ENCODE measurements around the gene BARD1.

GRCh38 chr2:214742119-214742518 is 67.4 kb downstream of the BARD1 start:
- no peak for TF ChIP-seq GABPA (IDR thresholded peaks at IDR 0.05 in 1 of 2, conservative IDR thresholded peaks at IDR 0.05 in 1 of 2)
- TF ChIP-seq CTCF (IDR thresholded peaks at IDR 0.05; ENCODE audit: low read depth, low read length, missing input control): no peak
- TF ChIP-seq MAX (IDR thresholded peaks at IDR 0.05): no peak
- no peak for TF ChIP-seq FOXA2 (IDR thresholded peaks at IDR 0.05)
- TF ChIP-seq ZBTB33 (IDR thresholded peaks at IDR 0.05): no peak
- no peak for TF ChIP-seq FOXA1 (IDR thresholded peaks at IDR 0.05)
- TF ChIP-seq EGR1 (IDR thresholded peaks at IDR 0.05; ENCODE audit: low read depth in 2 of 2): no peak
- TF ChIP-seq YY1 (IDR thresholded peaks at IDR 0.05): no peak
- TF ChIP-seq REST (IDR thresholded peaks at IDR 0.05): no peak

Data from liver (tissue), 3 donors.